ENCODE data around the gene DOK7.

The DOK7 gene

DNA sequence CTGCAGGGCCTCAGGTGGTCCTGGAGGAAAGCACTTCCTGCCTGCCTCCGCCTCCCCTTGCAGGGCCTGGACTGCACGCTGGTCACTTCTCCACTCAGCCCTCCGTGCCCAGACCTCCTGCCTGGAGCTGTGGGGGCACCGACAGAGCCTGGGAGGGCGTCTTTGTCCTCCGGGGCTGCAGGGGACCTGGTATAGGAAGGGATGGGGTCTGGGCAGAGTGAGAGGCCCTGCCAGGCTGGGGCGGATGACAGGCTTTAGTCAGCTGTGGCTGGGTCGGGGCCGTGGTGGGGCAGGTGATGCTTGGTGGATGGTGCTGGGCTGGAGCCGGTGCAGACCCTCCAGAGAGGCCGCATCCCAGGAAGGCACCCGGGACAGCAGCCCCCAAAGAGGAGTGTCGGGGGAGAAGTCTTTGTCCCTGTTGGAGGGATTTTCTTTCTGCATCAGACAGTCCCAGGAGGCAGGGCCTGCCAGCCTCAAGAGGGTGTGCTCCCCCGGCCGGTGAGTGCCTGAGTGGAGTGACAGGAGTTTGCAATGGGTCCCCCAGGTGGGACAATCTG lies 1.3 kb downstream of the DOK7 start:
- DNase-seq = no peak

GRCh38 chr4:3464911-3465697 lies 2.0 kb downstream of the DOK7 start:
- no peak for DNase-seq

DNA sequence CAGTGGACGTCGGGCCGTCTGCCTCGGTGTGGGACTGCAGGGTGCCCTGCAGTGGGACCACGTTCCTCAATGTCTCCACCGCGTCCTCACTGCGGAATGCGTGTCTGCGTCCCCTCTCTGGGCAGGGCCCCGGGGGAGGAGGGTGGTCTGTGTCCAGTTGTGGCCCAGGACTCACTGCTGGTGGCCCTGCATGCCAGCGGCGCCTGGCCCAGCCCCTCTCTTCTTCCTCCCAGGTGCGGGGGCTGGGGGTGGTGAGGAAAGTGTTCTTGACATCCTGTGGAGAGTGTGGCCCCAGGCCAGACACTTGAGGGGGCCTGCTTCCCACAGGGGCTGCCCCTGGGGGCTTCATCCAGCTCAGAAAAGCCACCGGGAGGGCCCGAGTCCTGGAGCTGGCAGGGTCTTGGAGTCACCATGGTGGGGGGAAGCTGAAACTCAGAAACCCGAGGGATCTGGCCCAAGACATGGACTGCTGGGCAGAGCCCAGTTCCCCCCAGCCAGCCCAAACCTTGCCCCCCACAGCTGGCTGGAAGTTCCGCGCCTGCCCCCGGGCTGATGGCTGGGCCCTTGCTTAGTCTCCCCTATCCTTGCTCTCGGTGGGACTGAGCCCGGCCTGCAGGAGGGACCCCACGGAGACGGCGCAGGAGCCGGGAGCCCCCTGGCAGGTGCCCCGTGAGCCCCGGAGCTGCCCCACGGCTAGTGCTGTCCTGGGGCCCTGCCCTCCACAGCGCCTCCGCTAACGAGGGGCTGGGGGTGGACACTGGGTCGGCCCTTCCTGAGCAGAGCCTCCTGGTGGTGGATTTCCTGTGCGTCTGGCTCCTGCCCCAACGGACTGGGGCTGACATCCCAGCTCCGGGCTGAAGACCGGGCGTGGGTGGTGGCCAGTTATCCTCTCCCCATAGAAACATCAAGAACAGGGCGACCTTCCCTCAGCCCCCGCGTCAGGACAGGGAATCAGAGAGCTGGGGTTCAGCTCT lies 2.9 kb downstream of the DOK7 start:
- no peak for DNase-seq

DNA sequence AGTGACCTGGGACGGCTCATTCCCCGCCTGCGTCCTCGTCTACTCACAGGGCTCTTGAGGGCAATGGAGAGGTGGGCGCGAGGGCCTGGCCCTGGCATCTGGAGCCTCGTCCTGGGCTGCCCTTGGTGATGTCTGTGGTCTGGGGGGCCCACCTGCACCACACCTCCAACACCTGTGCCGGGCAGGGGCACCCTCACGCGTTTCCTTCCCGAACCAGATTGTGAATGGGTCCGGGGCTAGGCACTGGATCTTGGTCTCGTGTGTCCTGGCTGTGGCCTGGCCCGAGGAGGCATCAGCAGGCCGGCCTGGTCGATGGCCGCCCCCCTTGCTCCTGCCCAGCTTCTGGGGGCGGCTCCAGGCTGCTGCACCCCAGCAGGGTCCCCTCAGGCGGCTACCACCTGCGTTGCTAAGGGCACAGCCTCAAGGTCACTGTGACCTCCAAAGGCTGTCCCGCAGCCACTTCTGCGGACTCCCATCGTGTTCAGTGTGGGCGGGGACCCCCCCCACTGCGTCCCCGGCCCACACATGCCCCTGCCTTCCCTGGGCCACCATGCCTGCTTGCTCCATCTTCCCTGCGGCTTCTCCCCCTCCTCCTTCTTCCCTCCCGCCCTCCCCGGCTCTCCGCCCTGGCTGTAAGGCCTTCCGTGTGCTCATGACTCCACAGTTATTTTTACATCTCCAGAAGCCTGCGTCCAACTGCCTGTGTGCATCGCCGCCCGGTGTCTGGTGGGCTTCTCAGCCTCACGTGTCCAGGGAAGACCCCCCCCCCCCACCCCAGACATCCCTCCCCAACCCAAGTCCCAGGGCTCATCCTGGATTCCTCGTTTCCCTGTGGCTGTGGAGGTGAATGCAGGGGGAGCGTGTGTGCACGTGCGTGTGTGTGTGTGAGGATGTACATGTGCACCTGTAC lies 3.8 kb downstream of the DOK7 start:
- no peak for DNase-seq

GRCh38 chr4:3467601-3468031 lies 4.5 kb downstream of the DOK7 start:
- no peak for DNase-seq

DNA sequence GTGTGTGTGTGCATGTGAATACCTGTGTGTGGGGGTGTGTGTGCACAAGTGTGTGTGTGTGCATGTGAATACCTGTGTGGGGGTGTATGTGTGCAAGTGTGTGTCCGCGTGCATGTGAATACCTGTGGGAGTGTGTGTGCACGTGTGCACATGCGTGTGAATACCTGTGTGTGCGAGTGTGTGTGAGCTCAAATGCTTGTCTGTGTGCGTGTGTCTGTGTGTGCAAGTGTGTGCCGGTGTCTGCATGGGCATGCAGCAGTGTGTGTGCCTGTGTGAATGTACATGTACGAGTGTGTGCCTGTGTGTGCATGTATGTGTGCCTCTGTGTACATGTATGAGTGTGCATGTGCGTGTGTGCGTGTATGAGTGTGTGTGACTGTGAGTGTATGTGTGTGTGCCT lies 5.0 kb downstream of the DOK7 start:
- no peak for DNase-seq

- DNase-seq = no peak
Measured at GRCh38 chr4:3468804-3469203, 5.7 kb downstream of the DOK7 start.

GRCh38 chr4:3469386-3470243 lies 6.5 kb downstream of the DOK7 start:
- no peak for DNase-seq

GRCh38 chr4:3470244-3471097 lies 7.4 kb downstream of the DOK7 start:
- DNase-seq = no peak

GRCh38 chr4:3471098-3471760 lies 8.1 kb downstream of the DOK7 start:
- DNase-seq = no peak

GRCh38 chr4:3471886-3472285 lies 8.8 kb downstream of the DOK7 start:
- DNase-seq = no peak

DNA sequence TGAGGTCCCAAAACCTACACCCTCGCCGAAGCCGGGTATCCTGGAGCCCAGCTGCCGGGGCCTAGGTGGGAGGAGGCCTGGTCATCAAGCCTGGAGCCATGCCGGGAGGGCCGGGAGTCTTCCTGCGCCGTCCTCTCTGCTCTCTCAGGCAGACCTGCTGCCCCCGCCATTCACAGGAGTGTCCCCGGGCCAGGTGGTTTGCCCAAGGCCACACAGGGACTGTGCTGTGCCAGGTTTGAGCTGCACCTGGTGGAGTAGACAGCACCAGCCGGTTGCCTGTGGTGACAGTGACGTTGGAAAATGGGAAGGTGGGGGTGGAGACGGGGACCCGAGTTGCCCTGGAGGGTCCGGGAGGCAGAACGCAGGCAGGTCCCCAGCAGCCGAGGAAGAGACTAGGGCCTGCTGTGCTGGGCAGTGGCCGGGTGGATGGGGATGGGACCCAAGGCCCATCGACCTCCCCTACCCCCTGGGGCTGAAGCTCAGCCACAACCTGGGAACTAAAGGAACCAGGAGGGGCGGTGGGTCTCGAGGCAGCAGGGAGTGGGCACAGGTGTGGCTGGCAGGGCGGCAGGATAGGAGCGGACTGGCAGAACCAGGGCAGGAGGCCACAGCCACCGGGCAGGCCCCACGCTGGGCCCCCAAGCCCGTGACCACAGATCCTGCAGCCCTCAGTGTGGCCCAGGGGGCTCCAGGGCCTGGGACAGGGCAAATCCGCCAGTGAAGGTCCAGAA lies 9.5 kb downstream of the DOK7 start:
- no peak for DNase-seq

DNA sequence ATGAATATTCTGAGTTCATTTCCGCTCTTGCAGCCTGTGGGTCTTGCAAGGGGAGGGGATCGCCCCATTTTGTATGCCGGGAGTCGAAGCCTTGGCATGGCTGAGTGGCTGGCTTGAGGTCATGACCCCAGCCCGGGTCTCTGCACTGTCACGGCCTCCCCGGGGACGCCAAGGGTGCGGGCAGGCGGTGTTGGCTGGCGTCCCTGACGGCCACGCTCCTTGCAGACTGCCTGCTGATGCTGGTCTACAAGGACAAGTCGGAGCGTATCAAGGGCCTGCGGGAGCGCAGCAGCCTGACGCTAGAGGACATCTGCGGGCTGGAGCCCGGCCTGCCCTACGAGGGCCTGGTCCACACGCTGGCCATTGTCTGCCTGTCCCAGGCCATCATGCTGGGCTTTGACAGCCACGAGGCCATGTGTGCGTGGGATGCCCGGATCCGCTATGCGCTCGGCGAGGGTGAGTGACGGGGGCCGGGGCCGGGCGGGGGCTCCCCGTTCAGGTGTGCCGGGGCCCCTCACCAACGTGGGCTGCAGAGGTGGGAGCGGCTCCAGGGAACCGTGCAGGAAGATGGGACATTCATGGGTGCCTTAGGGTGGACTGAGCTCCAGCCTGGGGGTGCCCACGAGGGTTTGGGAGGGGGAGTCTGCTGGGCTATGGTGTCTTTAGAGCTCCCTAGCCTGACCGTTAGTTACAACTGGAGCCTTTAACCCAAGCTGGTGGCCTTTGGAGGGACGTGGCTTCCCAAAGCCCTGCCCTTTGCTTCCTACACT lies 10.3 kb downstream of the DOK7 start:
- DNase-seq = no peak

DNA sequence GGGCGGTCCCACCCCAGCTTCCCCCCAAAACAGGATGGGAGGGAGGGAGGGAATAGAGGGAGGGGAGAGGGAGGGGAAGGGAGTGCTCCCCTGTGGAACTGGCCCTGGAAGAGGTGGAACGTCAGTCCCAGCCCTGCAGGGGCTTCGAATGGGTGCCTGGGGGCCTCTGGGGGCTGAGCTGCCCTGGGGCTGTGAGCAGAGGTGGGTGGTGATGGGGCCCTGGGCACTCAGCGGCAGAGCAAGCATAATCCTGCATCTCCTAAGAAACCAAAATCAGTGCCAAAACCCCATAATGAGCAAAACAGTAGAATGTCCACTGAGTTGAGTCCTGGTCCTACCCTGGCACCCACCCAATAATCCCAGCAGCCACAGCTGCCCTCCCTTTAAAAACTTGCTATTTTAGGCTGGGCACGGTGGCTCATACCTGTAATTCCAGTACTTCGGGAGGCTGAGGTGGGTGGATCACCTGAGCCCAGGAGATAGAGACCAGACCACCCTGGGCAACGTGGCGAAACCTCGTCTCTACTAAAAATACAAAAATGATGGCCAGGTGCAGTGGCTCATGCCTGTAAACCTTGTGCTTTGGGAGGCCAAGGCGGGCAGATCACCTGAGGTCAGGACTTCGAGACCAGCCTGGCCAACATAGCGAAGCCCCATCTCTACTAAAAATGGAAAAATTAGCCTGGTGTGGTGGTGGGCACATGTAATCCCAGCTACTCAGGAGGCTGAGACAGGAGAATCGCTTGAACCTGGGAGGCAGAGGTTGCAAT lies 11.1 kb downstream of the DOK7 start:
- no peak for DNase-seq

DNA sequence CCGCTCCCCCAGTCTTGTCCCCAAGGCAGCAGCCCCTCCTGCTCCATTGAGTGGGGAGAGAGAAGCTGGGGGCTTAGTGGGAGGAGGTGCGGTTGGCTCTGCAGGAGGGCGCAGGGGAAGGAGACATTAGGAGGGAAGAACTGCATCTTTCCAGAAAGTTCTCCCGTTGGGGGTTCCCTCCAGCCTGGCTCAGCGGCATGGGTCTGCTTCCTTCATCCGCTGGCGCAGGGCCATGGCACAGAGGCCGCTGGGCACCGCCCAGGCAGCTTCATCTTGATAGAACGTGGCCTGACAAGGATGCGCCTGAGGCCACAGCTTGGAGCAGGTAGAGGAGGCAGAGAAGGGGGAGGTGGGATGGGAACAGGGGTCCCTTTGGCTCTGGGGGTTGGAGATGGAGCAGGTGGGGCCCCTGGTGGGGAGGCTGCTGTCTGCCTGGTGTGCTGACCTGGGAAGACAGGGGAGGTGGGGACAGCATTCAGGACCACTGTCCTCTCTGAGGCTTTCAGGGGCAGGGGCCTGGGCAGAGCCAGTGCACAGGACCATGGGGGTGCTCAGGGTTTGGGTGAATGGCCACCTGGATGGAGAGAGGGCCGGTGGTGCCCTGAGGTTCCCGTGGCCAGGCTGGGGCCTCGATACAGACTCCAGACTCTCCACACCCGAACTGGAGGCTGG lies 12.1 kb downstream of the DOK7 start:
- DNase-seq = no peak

DNA sequence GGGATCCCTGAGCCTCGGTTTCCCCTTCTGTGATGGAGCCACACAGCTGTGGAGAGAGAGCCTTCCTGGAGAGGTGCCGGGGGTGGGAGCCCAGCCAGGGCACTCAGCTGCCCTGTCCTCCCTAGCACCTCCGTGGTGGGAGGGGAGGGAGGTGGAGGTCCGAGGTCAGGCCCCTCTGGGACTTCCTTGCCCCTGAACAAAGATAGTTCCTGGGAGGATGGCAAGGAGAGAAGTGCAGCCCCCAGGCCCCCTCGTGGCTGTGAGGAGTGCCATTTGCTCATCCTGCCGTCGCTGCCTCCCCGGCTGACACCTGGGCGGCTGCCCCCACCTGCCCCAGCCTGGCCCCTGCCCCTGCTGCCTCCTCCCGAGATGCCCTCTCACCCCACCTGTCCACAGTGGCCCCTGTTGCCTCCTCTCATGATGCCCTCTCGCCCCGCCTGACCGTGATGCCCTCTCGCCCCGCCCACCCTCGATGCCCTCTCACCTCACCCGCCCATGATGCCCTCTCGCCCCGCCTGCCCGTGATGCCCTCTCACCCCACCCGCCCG lies 12.7 kb downstream of the DOK7 start:
- no peak for DNase-seq

DNA sequence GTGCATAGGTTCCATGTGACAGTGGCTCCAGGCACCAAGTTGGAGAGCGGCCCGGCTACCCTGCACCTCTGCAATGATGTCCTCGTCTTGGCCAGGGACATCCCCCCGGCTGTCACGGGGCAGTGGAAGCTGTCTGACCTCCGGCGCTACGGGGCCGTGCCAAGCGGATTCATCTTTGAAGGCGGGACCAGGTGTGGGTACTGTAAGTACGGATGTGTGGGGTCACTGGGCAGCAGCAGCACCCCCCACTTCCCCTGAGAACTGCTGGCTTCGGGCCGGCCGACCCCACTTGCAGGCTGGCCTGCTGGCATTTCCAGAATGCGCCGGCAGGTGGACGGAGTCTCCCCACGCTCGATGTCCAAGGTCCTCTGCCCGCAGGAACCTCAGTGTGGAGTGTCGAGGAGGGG lies 13.2 kb downstream of the DOK7 start:
- no peak for DNase-seq

Data from DMS153 (cell line).